ENCODE measurements around the gene RGS5. TPM values are rescaled to one million over a fixed set of nuclear protein-coding genes. Genes with fewer than 3 reads are reported as not detected.

RGS5 gene
- total RNA-seq, 1 experiment from 2014 or later, result 14.1 TPM

- peaks cover 21% of the 10 kb centered on the region for H3K4me1 Mint-ChIP-seq (ENCODE audit: insufficient read depth, unreplicated experiment)
- H3K27me3 Mint-ChIP-seq (ENCODE audit: insufficient read depth, unreplicated experiment), result no peaks in the 10 kb centered on the region
- peak; percentile 14 for DNase-seq (ENCODE audit: unreplicated experiment)
- ChIA-PET CTCF (interaction anchor here (0.6 to 4.2 kb wide), 8 partner anchors 8 to 288 kb away, joined by 3 to 25 read pairs (median 3); no protein-coding TSS in a partner anchor), POLR2A (interaction anchor here (0.6 kb wide), 1 partner anchor 91 kb away, joined by 3 read pairs; no protein-coding TSS in a partner anchor)
- BruUV-seq (replicated peaks), result no TSS peak
- no peak overlapping the region for H3K4me3 Mint-ChIP-seq (ENCODE audit: unreplicated experiment)
- no peaks in the 10 kb centered on the region for H3K9me3 Mint-ChIP-seq (ENCODE audit: unreplicated experiment)
- H3K36me3 Mint-ChIP-seq (ENCODE audit: insufficient read depth, unreplicated experiment), result peaks cover 7% of the 10 kb centered on the region
- H3K27ac Mint-ChIP-seq (ENCODE audit: low read depth, unreplicated experiment), result no peak overlapping the region
- intact Hi-C loops (cut with micrococcal nuclease), result no loop called here
- no peak for TF ChIP-seq CTCF (IDR thresholded peaks at IDR 0.05; ENCODE audit: unreplicated experiment)
These were observed 38.7 kb downstream of the RGS5 start for GRCh38 chr1:163163881-163164582.

GRCh38 chr1:163163163-163163562, 39.6 kb downstream of the RGS5 start:
- H3K4me3 Mint-ChIP-seq (ENCODE audit: unreplicated experiment), result no peak overlapping the region
- no peak for DNase-seq (ENCODE audit: unreplicated experiment)
- peaks cover 7% of the 10 kb centered on the region for H3K36me3 Mint-ChIP-seq (ENCODE audit: insufficient read depth, unreplicated experiment)
- CTCF ChIA-PET, result interaction anchor here (0.7 to 1.7 kb wide), 10 partner anchors 7 to 309 kb away, joined by 3 to 11 read pairs (median 4); no protein-coding TSS in a partner anchor
- no TSS peak for BruUV-seq (replicated peaks)
- POLR2A ChIA-PET, result no interaction called here
- no peak for TF ChIP-seq CTCF (IDR thresholded peaks at IDR 0.05; ENCODE audit: unreplicated experiment)
- no peaks in the 10 kb centered on the region for H3K27me3 Mint-ChIP-seq (ENCODE audit: insufficient read depth, unreplicated experiment)
- H3K4me1 Mint-ChIP-seq (ENCODE audit: insufficient read depth, unreplicated experiment), result peaks cover 19% of the 10 kb centered on the region
- H3K9me3 Mint-ChIP-seq (ENCODE audit: unreplicated experiment), result peaks cover 4% of the 10 kb centered on the region
- no peak overlapping the region for H3K27ac Mint-ChIP-seq (ENCODE audit: low read depth, unreplicated experiment)
- intact Hi-C loops (cut with micrococcal nuclease), result no loop called here

GRCh38 chr1:163162381-163162914, 40.3 kb downstream of the RGS5 start:
- no peak for TF ChIP-seq CTCF (IDR thresholded peaks at IDR 0.05; ENCODE audit: unreplicated experiment)
- Mint-ChIP-seq H3K4me1 (ENCODE audit: insufficient read depth, unreplicated experiment) (peaks cover 11% of the 10 kb centered on the region), H3K4me3 (ENCODE audit: unreplicated experiment) (no peak overlapping the region), H3K27me3 (ENCODE audit: insufficient read depth, unreplicated experiment) (no peaks in the 10 kb centered on the region), H3K36me3 (ENCODE audit: insufficient read depth, unreplicated experiment) (peaks cover 6% of the 10 kb centered on the region), H3K9me3 (ENCODE audit: unreplicated experiment) (peaks cover 8% of the 10 kb centered on the region), H3K27ac (ENCODE audit: low read depth, unreplicated experiment) (no peak overlapping the region)
- ChIA-PET POLR2A (interaction anchor here (0.6 kb wide), 1 partner anchor 251 kb away, joined by 3 read pairs; no protein-coding TSS in a partner anchor), CTCF (interaction anchor here (0.7 to 1.7 kb wide), 11 partner anchors 12 to 1967 kb away, joined by 3 to 11 read pairs (median 4); partner anchors contain the start of gene CCDC190)
- intact Hi-C loops (cut with micrococcal nuclease), result no loop called here
- BruUV-seq (replicated peaks), result no TSS peak
- DNase-seq (ENCODE audit: unreplicated experiment), result no peak

GRCh38 chr1:163161841-163162240, 40.9 kb downstream of the RGS5 start:
- H3K4me3 Mint-ChIP-seq (ENCODE audit: unreplicated experiment), result no peak overlapping the region
- ChIA-PET CTCF (interaction anchor here (0.7 to 1.7 kb wide), 6 partner anchors 12 to 1968 kb away, joined by 3 to 5 read pairs (median 4); no protein-coding TSS in a partner anchor), POLR2A (interaction anchor here (0.6 kb wide), 1 partner anchor 251 kb away, joined by 3 read pairs; no protein-coding TSS in a partner anchor)
- H3K9me3 Mint-ChIP-seq (ENCODE audit: unreplicated experiment), result peaks cover 8% of the 10 kb centered on the region
- intact Hi-C loops (cut with micrococcal nuclease), result no loop called here
- DNase-seq (ENCODE audit: unreplicated experiment), result no peak
- no peak overlapping the region for H3K27ac Mint-ChIP-seq (ENCODE audit: low read depth, unreplicated experiment)
- H3K36me3 Mint-ChIP-seq (ENCODE audit: insufficient read depth, unreplicated experiment), result no peaks in the 10 kb centered on the region
- no peak for TF ChIP-seq CTCF (IDR thresholded peaks at IDR 0.05; ENCODE audit: unreplicated experiment)
- no TSS peak for BruUV-seq (replicated peaks)
- peaks cover 6% of the 10 kb centered on the region for H3K4me1 Mint-ChIP-seq (ENCODE audit: insufficient read depth, unreplicated experiment)
- H3K27me3 Mint-ChIP-seq (ENCODE audit: insufficient read depth, unreplicated experiment), result no peaks in the 10 kb centered on the region
